Measurements from ENCODE around the gene NSRP1.
"Not testable (repeated sequence)": the region's sequence is repeated elsewhere in the genome, so short reads cannot be mapped to it uniquely, and the experiment has no call there.

The NSRP1 gene

DNA sequence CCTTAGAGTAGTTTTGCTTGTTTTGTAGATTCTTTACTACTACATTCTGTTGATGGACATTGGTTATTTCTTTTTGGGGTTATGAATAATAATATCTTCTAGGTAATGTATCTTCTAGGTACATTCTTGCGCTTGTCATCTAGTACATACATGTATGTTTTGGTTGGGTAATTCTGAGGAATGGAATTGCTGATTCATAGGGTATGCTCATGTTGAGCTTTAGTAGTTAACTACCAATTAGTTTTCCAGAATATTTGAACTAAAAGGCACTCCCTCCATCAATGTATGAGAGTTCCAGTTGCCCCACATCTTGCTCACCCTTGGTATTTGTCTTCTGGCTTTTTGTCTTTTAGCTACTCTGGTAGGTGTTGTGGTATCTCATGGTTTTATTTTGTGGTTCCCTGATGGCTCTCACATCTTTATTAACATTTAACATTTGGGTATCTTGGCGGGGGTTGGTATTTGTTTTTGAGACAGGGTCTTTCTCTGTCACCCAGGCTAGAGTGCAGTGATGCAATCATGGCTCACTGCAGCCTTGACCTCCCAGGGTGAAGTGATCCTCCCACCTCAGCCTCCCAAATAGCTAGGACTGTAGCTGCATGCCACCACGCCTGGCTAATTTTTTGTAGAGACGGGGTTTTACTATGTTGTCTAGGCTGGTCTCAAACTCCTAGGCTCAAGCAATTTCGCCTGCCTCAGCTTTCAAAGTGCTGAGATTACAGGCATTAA is 71.8 kb downstream of the NSRP1 start:
- no peak for DNase-seq

DNA sequence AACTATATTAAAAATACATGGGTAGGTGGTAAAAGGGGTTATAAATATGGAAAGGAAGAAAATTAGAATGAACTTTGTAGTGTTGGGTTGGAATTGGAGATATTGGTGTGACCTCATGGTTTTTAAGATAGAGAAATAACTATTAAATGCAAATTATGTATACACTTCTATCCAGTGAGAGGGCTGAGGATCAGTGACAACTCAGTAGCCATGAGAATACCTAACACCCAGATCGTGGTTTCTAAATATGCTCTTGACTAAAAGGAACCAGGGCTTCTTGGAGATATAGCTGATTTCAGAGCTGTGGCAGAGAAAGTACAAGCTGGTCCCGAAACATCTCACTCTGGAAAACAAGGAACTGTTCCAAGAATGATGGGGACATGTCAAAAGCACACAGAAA is 74.5 kb downstream of the NSRP1 start:
- DNase-seq = no peak

DNA sequence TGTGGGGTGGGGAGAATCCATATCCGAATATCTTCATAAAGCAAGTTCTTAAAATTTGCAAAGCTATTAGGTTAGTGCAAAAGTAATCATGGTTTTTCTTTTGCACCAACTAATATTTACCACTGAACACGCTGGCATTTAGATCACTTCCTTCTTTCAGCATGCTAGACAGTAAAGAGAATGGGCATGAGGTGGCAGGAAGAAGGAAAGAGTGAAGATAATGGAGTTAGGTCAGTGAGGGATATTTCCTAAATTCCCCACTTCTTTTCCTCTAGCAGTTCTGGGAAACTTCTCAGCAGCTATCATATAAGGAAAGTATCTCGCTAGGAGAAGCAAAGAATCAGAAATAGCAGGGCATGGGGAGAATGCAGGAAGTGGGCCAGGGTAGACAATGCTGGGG is 79.9 kb downstream of the NSRP1 start:
- DNase-seq = no peak

DNA sequence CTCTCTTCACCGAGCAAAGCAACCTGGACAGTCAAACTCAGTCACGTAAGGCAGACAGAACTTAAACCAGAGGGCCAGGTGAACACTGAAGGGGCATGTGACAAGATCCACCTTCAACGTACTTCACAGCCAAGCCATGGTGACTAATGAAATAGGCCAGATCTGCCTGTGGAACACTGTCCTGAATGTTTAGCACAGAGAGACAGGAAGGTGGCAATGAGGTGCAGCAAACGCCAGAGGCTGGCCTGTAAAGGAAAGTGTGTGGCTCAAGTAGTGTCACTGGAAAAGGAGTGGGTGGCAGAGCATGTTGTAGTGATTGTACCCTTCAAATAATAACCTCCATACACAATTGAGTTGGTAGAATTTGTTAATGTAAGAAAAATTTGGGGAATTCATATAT is 80.8 kb downstream of the NSRP1 start:
- DNase-seq = no peak

DNA sequence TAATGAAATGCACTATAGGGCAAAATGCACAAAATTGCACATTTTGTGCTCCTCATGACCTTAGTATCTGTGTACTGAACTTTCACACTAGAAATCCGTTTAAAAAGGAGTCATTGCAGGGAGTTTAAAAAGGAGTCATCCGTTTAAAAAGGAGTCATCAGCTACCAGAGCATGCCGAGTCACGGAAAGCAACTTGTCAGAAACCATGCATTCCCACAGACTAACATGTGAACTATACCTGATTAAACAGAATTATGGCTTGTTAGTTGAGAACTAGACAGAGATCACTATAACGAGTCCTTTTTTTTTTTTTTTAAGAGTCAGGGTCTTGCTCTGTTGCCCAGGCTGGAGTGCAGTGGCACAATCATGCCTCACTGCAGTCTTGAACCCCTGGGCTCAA is 83.0 kb downstream of the NSRP1 start:
- no peak for DNase-seq

DNA sequence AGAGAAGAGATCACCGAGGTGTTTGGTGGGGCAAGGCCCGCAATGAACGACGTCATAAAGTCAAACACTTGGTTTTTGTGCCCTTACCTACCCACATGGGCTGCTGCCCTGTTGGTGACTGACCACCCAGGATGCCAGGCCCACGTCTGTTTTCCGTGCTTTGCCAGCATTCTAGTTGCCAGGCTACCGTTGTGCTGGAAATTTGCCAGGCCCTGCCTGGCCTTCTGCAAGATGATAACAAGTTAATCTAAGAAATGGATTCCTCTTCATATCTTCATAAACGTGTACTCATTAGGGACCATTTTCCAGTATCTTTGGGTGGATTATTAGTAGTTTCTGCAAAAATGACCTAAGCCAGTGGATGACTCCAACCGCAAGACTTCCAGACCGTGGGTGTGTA is 83.5 kb downstream of the NSRP1 start:
- DNase-seq = no peak

DNA sequence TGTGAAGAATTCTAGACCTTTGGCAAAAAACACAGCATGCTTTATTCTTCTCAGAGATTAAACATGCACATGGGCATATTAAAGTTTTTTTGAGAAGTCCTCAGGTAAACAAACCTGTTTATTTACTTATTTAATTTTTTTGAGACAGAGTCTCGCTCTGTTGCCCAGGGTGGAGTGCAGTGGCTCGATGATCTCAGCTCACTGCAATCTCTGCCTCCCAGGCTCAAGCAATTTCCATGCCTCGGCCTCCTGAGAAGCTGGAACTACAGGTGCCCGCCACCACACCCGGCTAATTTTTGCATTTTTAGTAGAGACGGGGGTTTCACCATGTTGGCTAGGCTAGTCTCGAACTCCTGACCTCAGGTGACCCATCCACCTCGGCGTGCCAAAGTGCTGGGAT is 84.0 kb downstream of the NSRP1 start:
- not testable (repeated sequence) for DNase-seq

DNA sequence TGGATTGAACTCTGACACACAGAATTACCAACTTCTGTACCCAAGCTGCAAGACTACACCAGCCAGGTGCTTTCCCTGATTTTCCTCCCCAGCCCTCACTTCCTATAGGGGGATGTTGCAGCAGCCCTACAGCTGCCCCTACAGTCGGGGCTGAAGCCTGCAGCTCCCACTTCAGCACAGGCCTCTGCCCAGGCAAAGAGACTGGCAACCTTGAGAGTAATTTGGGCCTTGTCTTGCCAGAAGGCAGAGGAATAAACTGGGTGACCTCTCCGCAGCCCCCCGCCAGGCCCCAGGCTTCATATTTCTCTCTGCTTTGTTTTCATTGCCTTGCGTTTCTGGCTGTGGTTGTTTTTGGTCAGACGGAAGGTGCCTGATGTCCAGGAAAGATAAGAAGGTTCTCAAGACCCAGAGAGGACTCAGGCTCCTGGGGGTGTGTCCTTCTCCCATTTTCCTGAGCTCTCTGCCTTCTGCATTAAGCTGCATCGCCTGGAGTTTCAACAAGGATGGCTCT is 86.9 kb downstream of the NSRP1 start:
- DNase-seq = no peak

DNA sequence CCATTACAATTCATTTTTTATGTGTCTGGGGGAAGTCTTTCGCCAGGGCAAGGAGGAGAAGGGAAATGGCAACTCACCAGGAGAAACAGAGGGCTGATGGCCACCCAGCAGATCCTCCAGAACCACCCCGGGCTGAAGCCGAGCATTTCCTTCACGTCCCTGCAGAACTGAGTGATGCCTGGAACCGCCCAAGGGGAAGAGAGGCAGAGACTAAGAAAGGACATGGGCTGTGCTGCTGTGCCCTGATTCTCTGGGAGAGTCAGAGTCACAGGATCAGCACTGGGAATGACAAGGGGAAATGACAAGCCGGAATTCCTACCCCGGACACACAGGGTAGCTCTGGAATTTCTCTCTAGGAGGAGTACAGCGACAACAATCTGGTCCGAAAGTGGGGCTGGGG is 91.0 kb downstream of the NSRP1 start:
- DNase-seq = no peak

DNA sequence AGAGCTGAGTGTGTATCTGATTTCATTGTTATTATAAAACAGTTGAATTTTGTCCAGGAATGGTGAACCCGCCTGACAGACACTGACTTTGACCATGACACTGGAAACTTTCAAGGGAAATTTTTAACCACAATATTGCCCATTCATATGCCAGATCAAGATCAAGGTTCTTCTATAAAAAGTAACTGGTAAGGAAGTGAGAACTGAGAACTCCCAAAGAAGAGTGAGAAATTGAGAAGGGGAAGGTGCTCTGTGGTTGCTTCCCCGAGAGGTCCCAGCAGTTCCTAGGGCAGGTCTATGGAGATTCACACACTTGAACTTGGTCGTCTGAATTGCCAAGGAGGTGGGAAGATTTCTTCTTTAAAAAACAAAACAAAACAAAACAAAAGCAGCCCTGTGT is 91.6 kb downstream of the NSRP1 start:
- DNase-seq = no peak

DNA sequence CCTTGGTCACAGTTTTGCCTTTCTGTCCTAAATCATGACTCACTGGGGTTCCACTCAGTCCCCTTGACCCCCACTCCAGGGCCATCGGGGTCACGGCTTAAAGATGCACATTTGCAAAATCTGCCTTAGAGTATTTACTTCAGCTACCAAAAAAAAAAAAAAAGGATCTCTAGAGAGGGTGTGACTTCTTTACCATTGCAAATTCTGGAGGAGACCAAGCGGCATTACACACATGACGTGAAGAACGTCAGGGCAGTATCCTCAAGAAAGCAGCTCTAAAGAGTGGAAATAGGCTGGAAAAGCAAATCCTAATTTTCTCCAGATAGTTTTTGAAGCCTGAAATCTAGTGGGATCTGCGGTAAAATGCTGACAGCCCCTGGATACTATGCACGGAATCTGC is 93.3 kb downstream of the NSRP1 start:
- no peak for DNase-seq

DNA sequence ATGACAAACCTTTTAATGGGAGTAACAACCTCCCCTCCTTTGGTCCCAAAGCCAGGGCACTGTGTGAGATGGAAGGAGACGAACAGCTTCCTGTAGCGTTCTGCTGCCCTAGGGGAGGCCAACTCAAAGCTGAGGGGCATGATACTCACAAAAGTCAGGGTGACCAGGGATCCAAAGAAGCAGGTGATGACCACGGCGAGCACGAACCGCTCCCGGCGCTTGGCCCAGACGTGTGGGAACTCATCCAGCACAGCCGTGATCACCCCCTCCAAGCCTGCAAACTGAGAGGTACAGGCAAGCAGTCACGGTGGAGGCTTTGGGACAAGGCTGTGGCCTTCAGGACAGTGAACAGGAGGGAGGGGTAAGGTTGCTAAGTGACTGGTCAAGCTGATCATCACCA is 93.8 kb downstream of the NSRP1 start:
- no peak for DNase-seq

DNA sequence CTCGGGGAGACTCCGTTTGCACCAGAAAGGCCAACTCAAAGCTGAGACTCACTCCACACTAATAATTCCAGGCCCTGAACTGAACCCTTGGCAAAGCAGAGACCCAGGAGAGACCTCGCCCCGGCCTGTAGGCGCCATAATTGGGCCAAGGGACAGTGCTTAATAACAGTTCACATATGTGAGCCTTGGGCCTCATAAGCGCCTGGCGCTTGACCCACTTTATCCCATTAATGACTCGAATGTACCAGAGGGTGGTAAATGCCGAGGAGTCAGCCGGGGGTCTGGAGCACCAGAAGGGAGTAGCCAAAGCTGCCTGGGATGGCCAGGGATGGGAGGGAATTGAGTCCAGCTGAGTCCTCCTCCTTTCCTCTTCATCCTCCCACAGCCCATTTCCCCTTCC is 94.3 kb downstream of the NSRP1 start:
- no peak for DNase-seq

DNA sequence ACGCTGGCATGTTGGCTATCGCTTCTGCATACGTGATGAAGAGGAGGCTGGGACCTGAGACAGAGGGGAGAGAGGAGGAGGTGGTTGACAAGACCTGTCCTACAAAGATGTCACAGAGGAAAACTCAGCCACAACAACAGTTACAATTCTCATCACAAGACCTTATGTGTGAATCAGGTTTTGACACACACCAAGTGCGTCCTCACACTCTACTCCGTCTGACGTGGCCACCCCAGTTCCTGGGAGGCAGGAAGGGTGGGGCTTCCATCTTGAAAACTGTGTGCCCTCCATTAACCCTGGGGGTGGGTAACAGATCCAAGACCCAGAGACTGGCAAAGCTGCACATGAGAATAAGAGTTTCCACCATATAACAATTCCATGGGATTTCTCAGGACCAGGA is 94.8 kb downstream of the NSRP1 start:
- DNase-seq = no peak

DNA sequence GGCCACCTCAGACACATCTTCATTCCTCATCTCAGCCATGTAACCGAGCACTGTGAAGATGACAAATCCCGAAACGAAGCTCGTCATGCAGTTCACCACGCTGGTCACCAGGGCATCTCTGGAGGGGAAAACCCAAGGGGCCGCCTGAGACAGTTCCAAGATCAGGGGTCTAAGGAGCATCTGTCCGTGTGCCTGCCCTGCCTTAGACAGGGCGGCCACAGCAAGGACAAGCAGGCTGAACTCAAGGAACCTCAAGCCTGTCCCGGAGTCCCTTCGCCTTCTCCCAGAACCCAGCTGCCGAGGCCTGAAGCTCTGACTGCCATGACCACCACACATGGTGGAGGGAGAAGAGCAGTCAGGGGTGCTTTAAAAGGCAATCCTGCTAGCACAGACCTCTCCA is 96.1 kb downstream of the NSRP1 start:
- DNase-seq = no peak

DNA sequence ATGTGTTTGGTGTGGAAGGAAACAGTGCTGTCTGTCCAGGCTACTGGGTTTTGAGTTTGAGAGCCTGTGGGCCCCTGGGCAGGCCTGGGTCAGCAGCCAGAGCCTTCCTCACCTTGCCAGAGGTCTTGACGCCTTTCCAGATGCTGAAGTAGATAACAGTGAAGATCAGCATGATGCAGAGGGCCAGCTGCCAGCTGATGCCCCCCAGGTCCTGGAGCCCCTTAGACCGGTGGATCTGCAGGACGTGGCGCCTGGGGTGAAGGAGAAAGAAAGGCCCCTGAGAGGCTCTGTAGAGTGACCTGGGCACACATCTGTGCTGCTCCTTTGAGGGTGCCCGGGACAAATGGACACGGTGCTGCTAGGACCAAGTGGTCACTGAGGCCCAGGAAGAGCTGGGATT is 100.4 kb downstream of the NSRP1 start:
- DNase-seq = no peak

DNA sequence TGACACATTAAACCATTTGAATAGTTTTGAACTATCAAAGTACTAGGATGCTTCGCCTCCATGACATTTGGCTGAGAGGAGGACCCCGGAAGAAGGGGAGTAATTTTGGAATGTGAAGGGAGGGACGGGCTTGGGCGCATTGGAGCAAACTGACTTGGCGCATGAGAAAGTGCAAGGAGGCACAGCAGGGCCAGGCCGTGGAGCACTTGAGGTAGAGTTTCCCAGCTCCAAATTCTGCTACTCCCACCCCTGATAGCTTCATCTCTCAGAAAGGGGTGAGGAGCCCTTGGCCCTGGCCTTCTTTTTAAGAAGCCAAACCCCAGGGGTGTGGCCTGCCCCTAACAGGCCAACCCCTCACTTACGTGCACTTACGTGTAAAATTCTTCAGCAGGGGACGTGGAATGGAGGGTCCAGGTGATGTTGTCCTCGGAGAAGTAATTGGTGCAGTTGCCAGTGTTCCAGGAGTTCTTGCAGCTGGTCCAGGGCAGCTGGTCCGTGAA is 101.2 kb downstream of the NSRP1 start:
- no peak for DNase-seq

DNA sequence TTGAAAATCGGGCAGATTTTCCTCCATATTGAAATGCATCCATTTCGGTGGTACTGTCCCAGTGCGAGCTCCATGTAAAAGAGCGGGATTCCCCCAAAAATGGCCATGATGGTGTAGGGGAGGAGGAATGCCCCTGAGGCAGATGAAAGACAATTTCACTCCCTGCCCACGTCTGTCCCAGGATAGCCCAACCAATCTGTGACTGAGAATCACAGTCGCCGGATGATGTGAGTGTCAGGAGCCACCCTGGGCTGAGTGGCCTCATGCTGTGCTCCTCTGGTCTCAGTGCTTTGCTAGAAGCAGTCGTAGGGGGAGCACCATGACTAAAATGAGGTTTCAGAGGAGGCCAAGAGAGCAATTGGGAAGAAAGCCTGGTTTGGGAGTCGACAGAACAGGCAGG is 102.2 kb downstream of the NSRP1 start:
- no peak for DNase-seq

DNA sequence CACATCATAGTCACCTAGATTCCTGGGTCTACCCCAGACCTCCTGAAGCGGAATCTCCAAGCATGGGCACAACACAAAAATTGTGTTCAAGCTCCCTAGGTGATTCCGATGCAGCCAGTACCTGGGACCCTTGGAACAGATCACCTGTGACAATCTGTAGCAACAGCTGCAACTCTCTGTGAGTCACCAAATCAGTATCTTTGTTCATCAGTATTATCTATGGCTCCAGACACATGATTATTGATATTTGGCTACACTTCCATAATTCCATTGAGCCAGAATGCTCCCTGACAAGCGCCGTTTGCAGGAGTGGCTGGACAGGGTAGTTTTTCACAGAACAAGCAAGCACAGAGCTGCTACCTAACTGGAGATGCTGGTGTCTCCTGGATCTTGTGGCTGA is 102.7 kb downstream of the NSRP1 start:
- DNase-seq = no peak

DNA sequence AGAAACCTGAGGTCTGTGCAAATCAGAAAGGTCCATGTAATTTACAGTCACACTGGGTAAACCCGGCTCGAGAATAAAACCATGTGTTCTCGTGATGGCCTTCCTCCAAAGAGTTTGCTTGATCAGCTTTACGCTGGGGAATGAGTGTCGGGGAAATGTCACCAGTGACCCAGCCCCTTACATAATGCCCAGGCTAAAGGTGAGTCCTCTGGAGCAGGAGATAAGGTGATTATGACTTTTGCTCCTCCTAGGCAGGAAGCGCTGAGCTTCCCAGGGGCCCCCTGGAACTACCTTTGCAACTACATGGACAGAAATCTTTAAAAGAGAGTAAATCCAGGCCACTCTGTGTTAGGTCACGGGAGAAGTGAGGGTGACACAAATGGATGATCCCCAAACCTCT is 103.2 kb downstream of the NSRP1 start:
- no peak for DNase-seq

DNA sequence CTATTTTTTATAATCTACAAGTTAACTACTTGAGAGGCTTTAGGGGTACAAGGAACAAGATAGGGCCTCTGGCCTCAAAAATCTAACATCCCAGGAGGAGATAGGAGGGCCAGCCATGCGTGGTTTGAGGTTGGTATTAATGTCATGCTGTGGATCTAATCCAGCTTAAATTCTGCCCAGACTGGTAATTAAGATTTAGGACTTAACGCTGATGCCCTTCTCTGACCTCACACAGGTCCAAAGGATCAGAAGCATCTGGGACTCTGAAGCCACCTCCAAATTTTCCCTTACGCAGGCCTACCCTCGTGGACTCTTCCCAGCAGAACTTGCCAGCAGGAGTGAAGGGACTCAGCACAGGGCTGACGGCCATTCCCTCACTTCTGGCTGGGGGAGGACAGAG is 103.8 kb downstream of the NSRP1 start:
- no peak for DNase-seq

DNA sequence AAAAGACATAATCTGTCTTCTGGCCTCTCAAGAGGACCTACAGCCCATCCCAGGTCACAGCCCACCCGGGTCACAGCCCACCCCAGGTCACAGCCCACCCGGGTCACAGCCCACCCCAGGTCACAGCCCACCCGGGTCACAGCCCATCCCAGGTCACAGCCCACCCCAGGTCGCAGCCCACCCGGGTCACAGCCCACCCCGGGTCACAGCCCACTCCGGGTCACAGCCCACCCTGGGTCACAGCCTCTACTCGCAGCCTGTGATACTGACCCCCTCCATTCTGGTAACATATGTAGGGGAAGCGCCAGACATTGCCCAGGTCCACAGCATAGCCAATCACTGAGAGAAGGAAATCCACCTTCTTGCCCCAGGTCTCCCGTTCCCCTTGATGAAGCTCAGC is 104.7 kb downstream of the NSRP1 start:
- no peak for DNase-seq

DNA sequence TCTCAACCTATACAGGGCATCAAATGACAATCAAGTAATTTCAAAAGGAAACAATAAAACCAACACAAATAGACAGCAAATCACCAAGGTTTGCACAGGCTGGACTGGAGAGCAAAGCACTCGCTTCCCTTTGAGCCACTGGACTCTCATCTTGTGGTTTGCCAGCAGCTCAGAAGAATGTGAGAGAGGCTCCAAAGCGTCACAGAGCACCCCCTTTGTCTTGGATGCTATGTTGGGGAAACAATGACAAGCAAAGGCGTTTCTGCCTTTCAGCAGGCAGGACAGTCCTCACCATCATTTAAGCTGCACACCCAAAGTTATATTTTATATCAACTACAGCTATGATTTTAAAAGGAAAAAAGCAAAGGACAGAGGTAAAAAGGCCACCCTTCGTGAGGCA is 105.6 kb downstream of the NSRP1 start:
- DNase-seq = no peak

DNA sequence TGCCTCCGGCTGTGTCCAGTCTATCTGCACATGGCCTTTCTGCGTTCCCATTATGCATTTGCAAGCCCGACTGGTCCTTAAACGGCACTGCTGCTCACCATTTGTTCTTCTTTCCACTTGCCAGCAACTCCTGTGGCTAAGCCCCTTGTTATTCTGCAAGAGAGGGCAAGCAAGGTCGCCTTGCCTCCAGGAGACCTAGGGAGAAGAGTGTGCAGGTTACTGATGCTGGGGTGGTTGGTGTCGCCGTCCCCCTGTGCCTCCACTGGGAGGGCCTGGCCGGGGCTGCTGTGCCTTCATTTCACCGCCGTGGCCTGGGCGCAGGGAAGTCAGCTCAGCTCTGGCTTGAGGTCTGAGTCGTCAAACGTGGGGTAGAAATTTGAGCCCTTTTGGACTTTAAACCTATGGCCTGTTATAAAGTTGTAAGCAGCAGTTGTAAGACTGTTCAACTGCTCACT is 106.1 kb downstream of the NSRP1 start:
- no peak for DNase-seq

DNA sequence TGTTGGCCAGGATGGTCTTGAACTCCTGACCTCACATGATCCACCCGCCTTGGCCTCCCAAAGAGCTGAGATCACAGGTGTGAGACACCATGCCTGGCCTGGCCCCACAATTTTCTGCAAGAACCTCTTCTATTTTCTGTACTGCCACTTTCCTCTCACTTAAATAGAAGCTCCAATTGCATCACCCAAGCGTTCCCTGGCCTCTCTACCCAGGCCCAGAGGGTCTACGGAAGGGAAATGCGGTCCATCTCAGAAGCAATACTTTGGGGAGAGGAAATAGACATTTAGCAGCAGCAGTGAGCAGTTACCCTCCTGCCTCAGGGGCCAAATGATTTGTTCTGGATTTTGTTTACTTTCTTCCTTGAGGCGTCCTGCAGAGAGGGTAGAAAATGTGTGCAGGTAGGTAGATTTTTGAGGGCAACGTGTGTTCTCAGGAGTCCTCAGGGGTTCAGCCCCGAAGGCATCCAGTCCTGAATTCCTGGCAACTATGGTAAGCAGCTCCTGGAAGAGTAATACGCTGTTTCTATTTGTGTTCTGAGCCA is 107.9 kb downstream of the NSRP1 start:
- DNase-seq = no peak

Data from DMS79 treated with DMSO at 0.1 percent for 48 hours (cell line).